ENCODE data around the gene ITFG1.
"Not testable (repeated sequence)": the region's sequence is repeated elsewhere in the genome, so short reads cannot be mapped to it uniquely, and the experiment has no call there.

Gene ITFG1

DNA sequence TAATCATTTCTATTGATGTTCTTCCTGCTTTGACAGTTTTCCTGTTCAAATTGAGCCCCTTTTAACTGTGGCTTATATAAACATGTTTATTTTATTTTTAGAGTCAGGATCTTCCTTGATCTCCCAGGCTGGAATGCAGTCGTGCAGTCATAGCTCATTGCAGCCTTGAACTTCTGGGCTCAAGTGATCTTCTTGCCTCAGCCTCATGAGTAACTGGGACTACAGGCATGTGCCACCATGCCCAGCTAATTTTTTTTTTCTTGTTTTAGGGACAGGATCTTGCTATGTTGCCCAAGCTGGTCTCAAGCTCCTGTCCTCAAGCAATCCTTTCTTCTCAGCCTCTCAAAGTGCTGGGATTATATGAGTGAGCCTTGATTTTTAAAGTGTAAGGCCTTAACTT is 14.9 kb upstream of the ITFG1 start:
- H3K4me3 ChIP-seq (ENCODE audit: low read length, poor library complexity, severe bottlenecking), result no peak overlapping the region
- H3K4me2 ChIP-seq (ENCODE audit: low read depth, low read length, poor library complexity, severe bottlenecking), result no peak overlapping the region
- TF ChIP-seq, protein P1, sequence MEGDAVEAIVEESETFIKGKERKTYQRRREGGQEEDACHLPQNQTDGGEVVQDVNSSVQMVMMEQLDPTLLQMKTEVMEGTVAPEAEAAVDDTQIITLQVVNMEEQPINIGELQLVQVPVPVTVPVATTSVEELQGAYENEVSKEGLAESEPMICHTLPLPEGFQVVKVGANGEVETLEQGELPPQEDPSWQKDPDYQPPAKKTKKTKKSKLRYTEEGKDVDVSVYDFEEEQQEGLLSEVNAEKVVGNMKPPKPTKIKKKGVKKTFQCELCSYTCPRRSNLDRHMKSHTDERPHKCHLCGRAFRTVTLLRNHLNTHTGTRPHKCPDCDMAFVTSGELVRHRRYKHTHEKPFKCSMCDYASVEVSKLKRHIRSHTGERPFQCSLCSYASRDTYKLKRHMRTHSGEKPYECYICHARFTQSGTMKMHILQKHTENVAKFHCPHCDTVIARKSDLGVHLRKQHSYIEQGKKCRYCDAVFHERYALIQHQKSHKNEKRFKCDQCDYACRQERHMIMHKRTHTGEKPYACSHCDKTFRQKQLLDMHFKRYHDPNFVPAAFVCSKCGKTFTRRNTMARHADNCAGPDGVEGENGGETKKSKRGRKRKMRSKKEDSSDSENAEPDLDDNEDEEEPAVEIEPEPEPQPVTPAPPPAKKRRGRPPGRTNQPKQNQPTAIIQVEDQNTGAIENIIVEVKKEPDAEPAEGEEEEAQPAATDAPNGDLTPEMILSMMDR (conservative IDR thresholded peaks at IDR 0.05; ENCODE audit: low read length), result no peak
- no peak for TF ChIP-seq EZH2phosphoT487 (IDR thresholded peaks at IDR 0.05; ENCODE audit: borderline replicate concordance)
- no peaks in the 10 kb centered on the region for H3K36me3 ChIP-seq (ENCODE audit: insufficient read depth, low read length)
- H3K27me3 ChIP-seq (ENCODE audit: insufficient read depth, low read length, poor library complexity, severe bottlenecking), result no peaks in the 10 kb centered on the region
- H2AFZ ChIP-seq (ENCODE audit: low read length), result no peak overlapping the region
- H3K9ac ChIP-seq (ENCODE audit: low read depth, low read length, poor library complexity, severe bottlenecking), result no peak overlapping the region
- H3F3A ChIP-seq (ENCODE audit: low read depth), result no peaks in the 10 kb centered on the region
- H3K4me1 ChIP-seq (ENCODE audit: insufficient read depth, low read length, poor library complexity, severe bottlenecking), result no peaks in the 10 kb centered on the region
- peaks cover 5% of the 10 kb centered on the region for H4K20me1 ChIP-seq (ENCODE audit: insufficient read depth, low read length, poor library complexity, severe bottlenecking)
- H3K9me2 ChIP-seq (replicated peaks; ENCODE audit: low read depth, low read length), result no peaks in the 10 kb centered on the region
- no peaks in the 10 kb centered on the region for H3K9me3 ChIP-seq (ENCODE audit: insufficient read depth, low read depth, low read length)
- peaks cover 13% of the 10 kb centered on the region; the same call in 1 of the 2 replicates for H3K79me2 ChIP-seq (ENCODE audit: insufficient read depth, low read length)

DNA sequence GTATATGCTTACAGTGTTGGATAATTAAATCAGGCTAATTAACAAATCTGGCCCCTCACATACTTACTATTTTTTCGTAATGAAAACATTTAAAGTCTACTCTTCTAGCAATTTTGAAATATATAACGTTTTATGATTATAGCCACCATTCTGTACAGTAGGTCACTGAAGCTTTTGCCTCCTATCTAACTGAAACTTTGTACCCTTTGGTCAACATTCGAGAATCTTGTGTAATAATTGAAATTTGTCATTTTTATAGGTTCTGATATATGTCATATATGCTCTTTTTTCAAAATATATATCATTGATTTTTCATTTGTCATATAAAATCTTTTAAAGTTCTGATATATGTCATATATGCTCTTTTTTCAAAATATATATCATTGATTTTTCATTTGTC is 12.9 kb upstream of the ITFG1 start:
- peaks cover 14% of the 10 kb centered on the region for H3K79me2 ChIP-seq (ENCODE audit: insufficient read depth, low read length)
- no peak overlapping the region for H3K4me2 ChIP-seq (ENCODE audit: low read depth, low read length, poor library complexity, severe bottlenecking)
- no peak overlapping the region for H2AFZ ChIP-seq (ENCODE audit: low read length)
- no peak overlapping the region for H3K4me3 ChIP-seq (ENCODE audit: low read length, poor library complexity, severe bottlenecking)
- TF ChIP-seq EZH2phosphoT487 (IDR thresholded peaks at IDR 0.05; ENCODE audit: borderline replicate concordance), result no peak
- TF ChIP-seq, protein P1 (conservative IDR thresholded peaks at IDR 0.05; ENCODE audit: low read length), result no peak
- H3K9ac ChIP-seq (ENCODE audit: low read depth, low read length, poor library complexity, severe bottlenecking), result no peak overlapping the region
- H3K27me3 ChIP-seq (ENCODE audit: insufficient read depth, low read length, poor library complexity, severe bottlenecking), result no peaks in the 10 kb centered on the region
- no peaks in the 10 kb centered on the region for H3K9me2 ChIP-seq (replicated peaks; ENCODE audit: low read depth, low read length)
- H3K4me1 ChIP-seq (ENCODE audit: insufficient read depth, low read length, poor library complexity, severe bottlenecking), result no peaks in the 10 kb centered on the region
- no peaks in the 10 kb centered on the region for H3K9me3 ChIP-seq (ENCODE audit: insufficient read depth, low read depth, low read length)
- peaks cover 5% of the 10 kb centered on the region for H4K20me1 ChIP-seq (ENCODE audit: insufficient read depth, low read length, poor library complexity, severe bottlenecking)
- no peaks in the 10 kb centered on the region for H3K36me3 ChIP-seq (ENCODE audit: insufficient read depth, low read length)
- no peaks in the 10 kb centered on the region for H3F3A ChIP-seq (ENCODE audit: low read depth)

DNA sequence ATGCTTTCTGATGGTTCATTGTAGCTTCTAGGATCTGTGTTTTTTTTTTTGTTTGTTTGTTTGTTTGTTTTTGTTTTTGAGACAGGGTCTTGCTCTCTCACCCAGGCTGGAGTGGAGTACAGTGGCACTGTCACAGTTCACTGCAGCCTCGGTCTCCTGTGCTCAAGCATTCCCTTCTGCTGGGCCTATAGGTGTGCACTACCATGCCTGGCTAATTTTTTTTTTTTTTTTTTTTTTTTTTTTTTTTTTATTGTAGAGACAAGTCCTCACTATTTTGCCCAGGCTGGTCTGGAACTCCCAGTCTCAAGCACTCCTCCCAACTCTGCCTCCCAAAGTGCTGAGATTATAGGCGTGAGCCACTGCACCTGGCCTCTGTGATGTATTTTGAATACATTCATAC is 12.1 kb upstream of the ITFG1 start:
- not testable (repeated sequence) for H3K4me2 ChIP-seq (ENCODE audit: low read depth, low read length, poor library complexity, severe bottlenecking); H4K20me1 ChIP-seq (ENCODE audit: insufficient read depth, low read length, poor library complexity, severe bottlenecking); H3K9me2 ChIP-seq (replicated peaks; ENCODE audit: low read depth, low read length)

DNA sequence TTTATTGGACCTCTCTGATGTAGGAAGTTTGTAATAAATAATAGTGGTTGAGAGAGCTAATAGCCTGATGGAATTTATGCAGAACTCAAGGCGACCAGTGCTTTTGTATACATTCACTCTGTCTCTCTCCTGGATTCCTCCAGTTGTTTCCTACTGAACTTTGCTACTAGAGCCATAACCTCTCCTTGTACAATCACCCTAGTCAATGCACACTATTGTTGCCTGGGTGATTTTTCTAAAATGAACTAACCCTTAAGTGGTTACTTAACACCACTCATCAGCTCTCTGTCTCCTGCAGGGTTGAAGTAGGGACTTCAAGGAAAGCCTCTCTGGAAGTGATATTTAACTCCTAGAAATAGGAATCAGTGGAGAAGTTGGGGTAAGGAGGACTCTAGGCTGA is 9.9 kb upstream of the ITFG1 start:
- Histone ChIP-seq H3K9me2 (replicated peaks; ENCODE audit: low read depth, low read length) (no peaks in the 10 kb centered on the region), H3F3A (ENCODE audit: low read depth) (no peaks in the 10 kb centered on the region), H3K4me2 (ENCODE audit: low read depth, low read length, poor library complexity, severe bottlenecking) (no peak overlapping the region), H3K9me3 (ENCODE audit: insufficient read depth, low read depth, low read length) (no peaks in the 10 kb centered on the region), H3K4me1 (ENCODE audit: insufficient read depth, low read length, poor library complexity, severe bottlenecking) (peaks cover 24% of the 10 kb centered on the region), H3K36me3 (ENCODE audit: insufficient read depth, low read length) (no peaks in the 10 kb centered on the region), H3K79me2 (ENCODE audit: insufficient read depth, low read length) (peaks cover 39% of the 10 kb centered on the region), H4K20me1 (ENCODE audit: insufficient read depth, low read length, poor library complexity, severe bottlenecking) (peaks cover 15% of the 10 kb centered on the region), H2AFZ (ENCODE audit: low read length) (no peak overlapping the region), H3K4me3 (ENCODE audit: low read length, poor library complexity, severe bottlenecking) (no peak overlapping the region), H3K27me3 (ENCODE audit: insufficient read depth, low read length, poor library complexity, severe bottlenecking) (no peaks in the 10 kb centered on the region), H3K9ac (ENCODE audit: low read depth, low read length, poor library complexity, severe bottlenecking) (no peak overlapping the region)
- TF ChIP-seq, protein P1 (conservative IDR thresholded peaks at IDR 0.05; ENCODE audit: low read length), result no peak
- no peak for TF ChIP-seq EZH2phosphoT487 (IDR thresholded peaks at IDR 0.05; ENCODE audit: borderline replicate concordance)

More for the DNA sequence above, 12.1 kb upstream of the ITFG1 start:
- not testable (repeated sequence) for H3K4me3 ChIP-seq (ENCODE audit: low read length, poor library complexity, severe bottlenecking); H3K4me1 ChIP-seq (ENCODE audit: insufficient read depth, low read length, poor library complexity, severe bottlenecking); H3F3A ChIP-seq (ENCODE audit: low read depth); H2AFZ ChIP-seq (ENCODE audit: low read length); H3K27me3 ChIP-seq (ENCODE audit: insufficient read depth, low read length, poor library complexity, severe bottlenecking); H3K9me3 ChIP-seq (ENCODE audit: insufficient read depth, low read depth, low read length); H3K36me3 ChIP-seq (ENCODE audit: insufficient read depth, low read length); H3K9ac ChIP-seq (ENCODE audit: low read depth, low read length, poor library complexity, severe bottlenecking)
- peaks cover 18% of the 10 kb centered on the region for H3K79me2 ChIP-seq (ENCODE audit: insufficient read depth, low read length)

Data from Loucy (cell line).